Smooth muscle cell (in vitro differentiated cells): ENCODE results near the gene ARHGEF10L. TPM values are rescaled to one million over a fixed set of nuclear protein-coding genes. Genes with fewer than 3 reads are reported as not detected.

Experiments
- DNase-seq: peaks from one replicate; lab custom pipeline; 2025; ENCODE audit not compliant: unreplicated experiment; lab: John Stamatoyannopoulos, UW
- H2AFZ ChIP-seq: fragments of 200-600 bp; sonication (generic); 2 replicates; pipeline ENCODE4 v1.6.0; 2016; ENCODE audit warnings: antibody characterized with exemption, low read depth, mild to moderate bottlenecking
- H3F3A ChIP-seq: fragments of 200-600 bp; sonication (generic); 2 replicates; pipeline ENCODE4 v1.6.0; 2017; ENCODE audit warnings: antibody characterized with exemption, low read depth
- H3K27ac ChIP-seq: fragments of 200-600 bp; sonication (generic); 2 replicates; pipeline ENCODE4 v1.5.1; 2016; ENCODE audit warnings: low read depth, mild to moderate bottlenecking
- H3K27me3 ChIP-seq: fragments of 200-600 bp; sonication (generic); 2 replicates; pipeline ENCODE4 v1.6.1; 2016; ENCODE audit warnings: low read depth, mild to moderate bottlenecking
- H3K36me3 ChIP-seq: fragments of 200-600 bp; sonication (generic); 2 replicates; pipeline ENCODE4 v1.5.1; 2016; ENCODE audit warnings: low read depth
- H3K4me1 ChIP-seq: fragments of 200-600 bp; sonication (generic); 2 replicates; pipeline ENCODE4 v1.5.1; 2016; ENCODE audit warnings: low read depth
- H3K4me2 ChIP-seq: fragments of 200-600 bp; sonication (generic); 2 replicates; pipeline ENCODE4 v1.6.0; 2016; ENCODE audit warnings: mild to moderate bottlenecking
- H3K4me3 ChIP-seq: fragments of 200-600 bp; sonication (generic); 2 replicates; pipeline ENCODE4 v1.5.1; 2016; ENCODE audit warnings: mild to moderate bottlenecking
- H3K79me2 ChIP-seq: fragments of 200-600 bp; sonication (generic); 2 replicates; pipeline ENCODE4 v1.6.0; 2016; ENCODE audit warnings: low read depth, mild to moderate bottlenecking
- H3K9ac ChIP-seq: fragments of 200-600 bp; sonication (generic); 2 replicates; pipeline ENCODE4 v1.6.0; 2016; ENCODE audit warnings: low read depth
- H3K9me3 ChIP-seq: fragments of 200-600 bp; sonication (generic); replicated peaks from 2 replicates; pipeline ENCODE4 v1.5.1; 2016; ENCODE audit warnings: low read depth
- H4K20me1 ChIP-seq: fragments of 200-600 bp; sonication (generic); 2 replicates; pipeline ENCODE4 v1.6.0; 2016; ENCODE audit warnings: low read depth
- WGBS: methylation state at CpG from one replicate; pipeline ENCODE4 v1.1.7; 2016; ENCODE audit warnings: low lambda C conversion rate; 5-methylcytosine and 5-hydroxymethylcytosine counted together
- polyA plus RNA-seq: library from polyadenylated mRNA; unstranded; fragments of >200 nt; fragmentation: Nextera tagmentation; extraction: Ambion mirVana; gene quantifications from 2 replicates; pipeline ENCODE4 v1.2.1, GENCODE V29; 2016
- total RNA-seq: library from RNA; depleted of rRNA; stranded (reverse); fragments of >200 nt; gene quantifications from 2 replicates; pipeline ENCODE4 v1.2.3, GENCODE V29; 2014
- TF ChIP-seq, protein P1 (sequence below): fragments of 200-600 bp; sonication (generic); IDR thresholded peaks from 2 replicates; pipeline ENCODE4 v1.5.1; 2017; ENCODE audit warnings: borderline replicate concordance, mild to moderate bottlenecking, antibody characterized with exemption; ENCODE audit not compliant: insufficient read depth, poor library complexity, severe bottlenecking

The ARHGEF10L gene
- total and polyA plus RNA-seq, 2 experiments from 2014 or later: 6.6 to 13.7 TPM

DNA sequence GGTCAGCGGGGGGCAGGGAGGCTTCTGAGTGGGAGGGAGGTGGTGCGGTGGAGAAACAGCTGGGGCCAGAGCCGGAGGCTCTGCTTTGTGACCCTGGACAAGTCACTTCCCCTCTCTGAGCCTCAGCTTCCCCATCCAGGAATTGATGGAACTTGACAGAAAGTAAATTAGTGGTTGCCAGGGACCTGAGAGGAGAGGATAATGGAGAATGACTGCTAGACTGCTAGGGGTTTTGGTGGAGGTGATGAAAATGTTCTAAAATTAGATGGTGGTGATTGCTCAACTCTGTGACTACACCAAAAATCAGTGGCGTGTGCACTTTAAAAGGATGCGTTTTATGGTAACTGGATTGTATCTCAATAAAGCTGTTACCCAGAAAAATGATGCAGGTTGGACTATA is 100.9 kb downstream of the ARHGEF10L start:
- Histone ChIP-seq H3K79me2 (no peaks in the 10 kb centered on the region), H3K27me3 (no peaks in the 10 kb centered on the region), H4K20me1 (no peaks in the 10 kb centered on the region), H3K9ac (no peak overlapping the region), H3K36me3 (no peaks in the 10 kb centered on the region), H3K4me1 (no peaks in the 10 kb centered on the region), H3K4me3 (no peak overlapping the region), H3K27ac (no peak overlapping the region), H3F3A (no peaks in the 10 kb centered on the region), H3K4me2 (no peak overlapping the region), H3K9me3 (no peaks in the 10 kb centered on the region), H2AFZ (no peak overlapping the region)
- DNase-seq: no peak
- TF ChIP-seq, protein P1, sequence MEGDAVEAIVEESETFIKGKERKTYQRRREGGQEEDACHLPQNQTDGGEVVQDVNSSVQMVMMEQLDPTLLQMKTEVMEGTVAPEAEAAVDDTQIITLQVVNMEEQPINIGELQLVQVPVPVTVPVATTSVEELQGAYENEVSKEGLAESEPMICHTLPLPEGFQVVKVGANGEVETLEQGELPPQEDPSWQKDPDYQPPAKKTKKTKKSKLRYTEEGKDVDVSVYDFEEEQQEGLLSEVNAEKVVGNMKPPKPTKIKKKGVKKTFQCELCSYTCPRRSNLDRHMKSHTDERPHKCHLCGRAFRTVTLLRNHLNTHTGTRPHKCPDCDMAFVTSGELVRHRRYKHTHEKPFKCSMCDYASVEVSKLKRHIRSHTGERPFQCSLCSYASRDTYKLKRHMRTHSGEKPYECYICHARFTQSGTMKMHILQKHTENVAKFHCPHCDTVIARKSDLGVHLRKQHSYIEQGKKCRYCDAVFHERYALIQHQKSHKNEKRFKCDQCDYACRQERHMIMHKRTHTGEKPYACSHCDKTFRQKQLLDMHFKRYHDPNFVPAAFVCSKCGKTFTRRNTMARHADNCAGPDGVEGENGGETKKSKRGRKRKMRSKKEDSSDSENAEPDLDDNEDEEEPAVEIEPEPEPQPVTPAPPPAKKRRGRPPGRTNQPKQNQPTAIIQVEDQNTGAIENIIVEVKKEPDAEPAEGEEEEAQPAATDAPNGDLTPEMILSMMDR: no peak
- WGBS: 95% methylated on average over 5 of the region's 5 CpGs

DNA sequence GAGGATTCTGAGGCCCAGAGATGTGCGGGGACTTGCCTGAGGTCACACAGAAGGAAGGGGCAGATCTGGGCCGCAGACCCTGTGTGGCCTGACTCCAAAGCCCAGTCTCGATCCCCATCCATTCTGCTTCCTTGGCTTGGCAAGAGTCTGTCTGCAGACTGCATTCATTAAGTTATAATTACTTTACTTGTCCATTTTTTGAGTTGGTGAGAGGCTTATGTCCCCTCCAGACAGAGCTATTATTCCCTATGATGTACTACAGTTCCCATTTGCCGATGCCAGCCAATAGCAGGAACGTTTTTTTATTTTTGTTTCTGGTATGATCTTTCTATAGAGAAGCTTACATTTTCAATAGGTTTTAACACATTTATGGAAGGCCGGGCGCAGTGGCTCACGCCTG is 101.5 kb downstream of the ARHGEF10L start:
- H3K27me3 ChIP-seq: no peaks in the 10 kb centered on the region
- whole genome bisulfite sequencing: 95% methylated on average over 8 of the region's 8 CpGs
- H3K4me2 ChIP-seq: no peak overlapping the region
- H2AFZ ChIP-seq: no peak overlapping the region
- TF ChIP-seq, protein P1: no peak
- H3K36me3 ChIP-seq: no peaks in the 10 kb centered on the region
- H3K9me3 ChIP-seq: no peaks in the 10 kb centered on the region
- no peaks in the 10 kb centered on the region for H3K4me1 ChIP-seq
- no peaks in the 10 kb centered on the region for H3K79me2 ChIP-seq
- H3F3A ChIP-seq: no peaks in the 10 kb centered on the region
- DNase-seq: no peak
- no peak overlapping the region for H3K27ac ChIP-seq
- no peak overlapping the region for H3K4me3 ChIP-seq
- H3K9ac ChIP-seq: no peak overlapping the region
- H4K20me1 ChIP-seq: no peaks in the 10 kb centered on the region

DNA sequence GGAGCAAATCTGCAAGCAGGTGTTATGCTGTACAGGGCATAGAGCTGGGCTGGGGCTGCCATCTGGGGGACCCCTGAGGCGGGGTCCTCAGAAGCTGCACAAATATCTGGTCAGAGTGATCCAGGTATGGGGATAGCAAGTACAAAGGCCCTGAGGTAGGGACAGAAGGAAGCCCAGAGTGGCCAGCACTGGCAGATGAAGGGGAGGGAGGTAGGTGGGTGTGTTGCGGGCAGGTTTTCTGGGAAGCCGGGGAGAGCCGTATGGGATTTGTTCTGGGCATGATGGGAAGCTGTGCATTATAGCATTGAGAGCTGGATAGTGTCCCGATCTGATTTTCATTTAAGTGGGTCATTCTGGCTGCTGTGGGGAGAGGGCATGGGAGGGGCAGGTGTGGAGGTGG is 102.7 kb downstream of the ARHGEF10L start:
- Histone ChIP-seq H3K4me1 (no peaks in the 10 kb centered on the region), H2AFZ (no peak overlapping the region), H3F3A (no peaks in the 10 kb centered on the region), H3K27me3 (no peaks in the 10 kb centered on the region), H3K4me2 (no peak overlapping the region), H3K9ac (no peak overlapping the region), H4K20me1 (no peaks in the 10 kb centered on the region), H3K36me3 (no peaks in the 10 kb centered on the region), H3K79me2 (no peaks in the 10 kb centered on the region), H3K4me3 (no peak overlapping the region), H3K27ac (no peak overlapping the region), H3K9me3 (no peaks in the 10 kb centered on the region)
- TF ChIP-seq, protein P1: no peak
- 96% methylated on average over 5 of the region's 5 CpGs for WGBS
- DNase-seq: no peak

DNA sequence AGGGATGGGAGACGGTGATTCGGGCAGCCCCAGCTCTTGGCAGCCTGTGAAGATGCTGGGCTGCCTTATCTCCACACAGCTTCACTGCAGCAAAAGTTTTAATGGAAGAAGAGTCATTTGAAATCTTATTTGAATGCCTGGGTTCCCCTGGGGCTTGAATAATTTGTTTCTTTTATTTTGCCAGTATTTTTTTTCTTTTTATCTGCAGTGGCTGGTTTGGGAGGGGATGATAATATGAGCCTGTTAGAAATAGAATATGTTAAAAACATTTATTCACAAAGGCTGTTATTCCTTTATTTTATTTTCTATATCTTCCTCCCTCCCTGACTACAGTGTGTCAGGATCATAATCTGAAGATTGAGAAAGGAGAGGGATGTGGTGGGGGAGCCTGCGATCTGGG is 103.4 kb downstream of the ARHGEF10L start:
- Histone ChIP-seq H3K4me1 (no peaks in the 10 kb centered on the region), H3K9me3 (no peaks in the 10 kb centered on the region), H3K9ac (no peak overlapping the region), H3K27ac (no peak overlapping the region), H3F3A (no peaks in the 10 kb centered on the region), H3K27me3 (no peaks in the 10 kb centered on the region), H3K79me2 (no peaks in the 10 kb centered on the region), H3K4me2 (no peak overlapping the region), H3K36me3 (no peaks in the 10 kb centered on the region), H4K20me1 (no peaks in the 10 kb centered on the region), H3K4me3 (no peak overlapping the region), H2AFZ (no peak overlapping the region)
- 94% methylated on average over 3 of the region's 3 CpGs for WGBS
- DNase-seq: no peak
- TF ChIP-seq, protein P1: no peak
